GM18907 (cell line): ENCODE measurements around the gene SPTBN2.
"Not testable (repeated sequence)": the region's sequence is repeated elsewhere in the genome, so short reads cannot be mapped to it uniquely, and the experiment has no call there.

Experiments used
- ATAC-seq: cut with Tn5 transposase; IDR thresholded peaks from one replicate; pipeline ENCODE4 v1.9.1; 2021; ENCODE audit warnings: mild to moderate bottlenecking, moderate library complexity; ENCODE audit not compliant: unreplicated experiment

SPTBN2 gene

GRCh38 chr11:66725114-66725513, 3.9 kb downstream of the SPTBN2 start:
- no peak for ATAC-seq

GRCh38 chr11:66724167-66724566, 4.8 kb downstream of the SPTBN2 start:
- not testable (repeated sequence) for ATAC-seq

GRCh38 chr11:66723693-66724092, 5.3 kb downstream of the SPTBN2 start:
- no peak for ATAC-seq

GRCh38 chr11:66722745-66723651, 6.0 kb downstream of the SPTBN2 start:
- ATAC-seq, result no peak

- ATAC-seq, result no peak
Measured at GRCh38 chr11:66721939-66722338, 7.1 kb downstream of the SPTBN2 start.

GRCh38 chr11:66720899-66721470, 8.0 kb downstream of the SPTBN2 start:
- ATAC-seq, result no peak

GRCh38 chr11:66720223-66720898, 8.7 kb downstream of the SPTBN2 start:
- no peak for ATAC-seq

GRCh38 chr11:66719111-66719872, 9.7 kb downstream of the SPTBN2 start:
- no peak for ATAC-seq

- no peak for ATAC-seq
Measured at GRCh38 chr11:66718320-66718971, 10.6 kb downstream of the SPTBN2 start.

- no peak for ATAC-seq
Measured at GRCh38 chr11:66717925-66718319, 11.1 kb downstream of the SPTBN2 start.

GRCh38 chr11:66716996-66717395, 12.0 kb downstream of the SPTBN2 start:
- ATAC-seq, result no peak

- no peak for ATAC-seq
Measured at GRCh38 chr11:66715346-66716085, 13.5 kb downstream of the SPTBN2 start.

- ATAC-seq, result no peak
Measured at GRCh38 chr11:66713746-66714480, 15.1 kb downstream of the SPTBN2 start.

GRCh38 chr11:66710384-66710930, 18.6 kb downstream of the SPTBN2 start:
- no peak for ATAC-seq

GRCh38 chr11:66708701-66709100, 20.3 kb downstream of the SPTBN2 start:
- ATAC-seq, result no peak

GRCh38 chr11:66708094-66708493, 20.9 kb downstream of the SPTBN2 start:
- ATAC-seq, result no peak

- no peak for ATAC-seq
Measured at GRCh38 chr11:66707486-66707885, 21.5 kb downstream of the SPTBN2 start.

- no peak for ATAC-seq
Measured at GRCh38 chr11:66706989-66707388, 22.0 kb downstream of the SPTBN2 start.
